NCI-H1436 (cell line): Measurements from ENCODE around the gene SNED1.

Experiments used
- DNase-seq: peaks from one replicate; lab custom pipeline; 2025; lab: John Stamatoyannopoulos, UW

SNED1 gene

GRCh38 chr2:240997856-240998705 lies at the start of gene SNED1:
Gene SNED1 (plus strand): TSS chr2:240998618. CDS start chr2:240998838, 220 bp downstream.
- no peak for DNase-seq

- no peak for DNase-seq
These were observed 49.3 kb upstream of the SNED1 start for GRCh38 chr2:240948905-240949790.

- DNase-seq: no peak
These were observed 48.4 kb upstream of the SNED1 start for GRCh38 chr2:240949791-240950705.

- DNase-seq: no peak
These were observed 47.3 kb upstream of the SNED1 start for GRCh38 chr2:240951045-240951594.

- DNase-seq: no peak
These were observed 45.7 kb upstream of the SNED1 start for GRCh38 chr2:240952496-240953246.

- DNase-seq: no peak
These were observed 44.7 kb upstream of the SNED1 start for GRCh38 chr2:240953426-240954410.

- DNase-seq: no peak
These were observed 43.7 kb upstream of the SNED1 start for GRCh38 chr2:240954436-240955305.

- DNase-seq: no peak
These were observed 42.9 kb upstream of the SNED1 start for GRCh38 chr2:240955306-240956170.

GRCh38 chr2:240956171-240956934 lies 42.1 kb upstream of the SNED1 start:
- no peak for DNase-seq

GRCh38 chr2:240956935-240957655 lies 41.3 kb upstream of the SNED1 start:
- DNase-seq: no peak

GRCh38 chr2:240957656-240958365 lies 40.6 kb upstream of the SNED1 start:
- peak; percentile 49 for DNase-seq

- no peak for DNase-seq
These were observed 39.8 kb upstream of the SNED1 start for GRCh38 chr2:240958366-240959213.

GRCh38 chr2:240959214-240959940 lies 39.0 kb upstream of the SNED1 start:
- no peak for DNase-seq

- DNase-seq: no peak
These were observed 38.5 kb upstream of the SNED1 start for GRCh38 chr2:240959941-240960308.
